Tibial nerve (tissue), 4 donors: ENCODE data around the gene APLP2. TPM values are rescaled to one million over a fixed set of nuclear protein-coding genes. Genes with fewer than 3 reads are reported as not detected.
"Not testable (repeated sequence)": the region's sequence is repeated elsewhere in the genome, so short reads cannot be mapped to it uniquely, and the experiment has no call there.

Experiments used
- DNase-seq, 2 donors: peaks; one replicate each; pipeline ENCODE4 v3.0.0-alpha.2; 2019; ENCODE audit warnings: low spot score in 2 of 2
- H3K27ac ChIP-seq, 4 donors: fragments of 200-600 bp; sonication (generic) in 3 of 4; one replicate each; pipeline ENCODE4 v1.5.1; 2017 to 2019; ENCODE audit warnings: mild to moderate bottlenecking in 1 of 4
- H3K27me3 ChIP-seq, 2 donors: fragments of 200-600 bp; sonication (generic) in 1 of 2; one replicate each; pipeline versions ENCODE4 v1.5.1 to v1.6.0; 2017 to 2019
- H3K36me3 ChIP-seq, 3 donors: fragments of 200-600 bp; sonication (generic); one replicate each; pipeline ENCODE4 v1.5.1; 2018 to 2019
- H3K4me1 ChIP-seq, 4 donors: fragments of 200-600 bp; sonication (generic) in 3 of 4; one replicate each; pipeline ENCODE4 v1.5.1; 2017 to 2019
- H3K4me3 ChIP-seq, 4 donors: fragments of 200-600 bp; sonication (generic) in 3 of 4; one replicate each; pipeline ENCODE4 v1.5.1; 2017 to 2019; ENCODE audit warnings: mild to moderate bottlenecking in 1 of 4, moderate library complexity in 1 of 4
- H3K9me3 ChIP-seq, 4 donors: fragments of 200-600 bp; sonication (generic) in 3 of 4; one replicate each; pipeline ENCODE4 v1.5.1; 2017 to 2019
- EP300 ChIP-seq, 2 donors: sonication (generic); formaldehyde crosslinking; IDR thresholded peaks; one replicate each; pipeline ENCODE4 v1.6.1; 2017; ENCODE audit warnings: antibody characterized with exemption in 2 of 2, mild to moderate bottlenecking in 1 of 2
- POLR2A ChIP-seq, 2 donors: fragments of 450-650 bp; IDR thresholded peaks; one replicate each; pipeline ENCODE4 v1.6.1; 2017; ENCODE audit warnings: antibody characterized with exemption in 2 of 2, mild to moderate bottlenecking in 2 of 2, moderate library complexity in 2 of 2
- WGBS, 2 donors: methylation state at CpG; one replicate each; pipeline ENCODE4 v1.1.5; 2018; 5-methylcytosine and 5-hydroxymethylcytosine counted together
- total RNA-seq, 4 donors: library from RNA; depleted of rRNA; stranded (reverse); fragments of >200 nt; gene quantifications; one replicate each; pipeline ENCODE4 v1.1.0, GENCODE V29; 2016
- TF ChIP-seq, protein P1 (sequence below), 5 experiments: fragments of 200-600 bp in 3 of 5; fragments of 450-650 bp in 2 of 5; sonication (generic) in 3 of 5; IDR thresholded peaks; one replicate each; pipeline ENCODE4 v1.5.1; 2016 to 2019; ENCODE audit warnings: antibody characterized with exemption in 5 of 5, mild to moderate bottlenecking in 3 of 5, moderate library complexity in 2 of 5

APLP2 gene
- total RNA-seq, 4 donors from 2014 or later = 200 to 229 (median 212) TPM

DNA sequence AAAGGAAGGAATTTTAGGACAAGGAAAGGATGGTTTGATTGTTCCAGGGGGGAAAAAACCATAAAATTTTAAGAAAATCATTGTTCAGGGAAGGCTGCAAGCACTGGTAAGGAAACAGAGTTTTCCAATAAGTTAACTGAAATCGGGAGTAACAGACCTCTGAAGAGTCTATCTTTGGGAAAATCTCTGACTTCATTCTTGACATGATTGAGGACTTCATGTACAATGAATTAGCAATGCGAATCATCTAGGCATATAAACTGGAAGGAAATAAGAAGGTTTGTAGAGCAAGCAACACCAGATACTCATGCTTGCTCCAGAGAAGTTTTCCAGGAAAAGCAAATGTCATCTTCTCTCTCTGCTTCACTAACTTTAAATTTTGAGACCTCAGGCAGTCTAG, 18.5 kb downstream of the APLP2 start:
- Histone ChIP-seq H3K27ac (no peak overlapping the region), H3K36me3 (no peaks in the 10 kb centered on the region), H3K4me1 (peaks cover 0 to 31% (median 4%) of the 10 kb centered on the region in 4 donors), H3K27me3 (no peaks in the 10 kb centered on the region), H3K4me3 (no peak overlapping the region), H3K9me3 (no peaks in the 10 kb centered on the region)
- DNase-seq = no peak
- no peak for TF ChIP-seq POLR2A (IDR thresholded peaks at IDR 0.05)
- TF ChIP-seq, protein P1, sequence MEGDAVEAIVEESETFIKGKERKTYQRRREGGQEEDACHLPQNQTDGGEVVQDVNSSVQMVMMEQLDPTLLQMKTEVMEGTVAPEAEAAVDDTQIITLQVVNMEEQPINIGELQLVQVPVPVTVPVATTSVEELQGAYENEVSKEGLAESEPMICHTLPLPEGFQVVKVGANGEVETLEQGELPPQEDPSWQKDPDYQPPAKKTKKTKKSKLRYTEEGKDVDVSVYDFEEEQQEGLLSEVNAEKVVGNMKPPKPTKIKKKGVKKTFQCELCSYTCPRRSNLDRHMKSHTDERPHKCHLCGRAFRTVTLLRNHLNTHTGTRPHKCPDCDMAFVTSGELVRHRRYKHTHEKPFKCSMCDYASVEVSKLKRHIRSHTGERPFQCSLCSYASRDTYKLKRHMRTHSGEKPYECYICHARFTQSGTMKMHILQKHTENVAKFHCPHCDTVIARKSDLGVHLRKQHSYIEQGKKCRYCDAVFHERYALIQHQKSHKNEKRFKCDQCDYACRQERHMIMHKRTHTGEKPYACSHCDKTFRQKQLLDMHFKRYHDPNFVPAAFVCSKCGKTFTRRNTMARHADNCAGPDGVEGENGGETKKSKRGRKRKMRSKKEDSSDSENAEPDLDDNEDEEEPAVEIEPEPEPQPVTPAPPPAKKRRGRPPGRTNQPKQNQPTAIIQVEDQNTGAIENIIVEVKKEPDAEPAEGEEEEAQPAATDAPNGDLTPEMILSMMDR (IDR thresholded peaks at IDR 0.05) = no peak
- no peak for TF ChIP-seq EP300 (IDR thresholded peaks at IDR 0.05)
- WGBS, 2 donors = 74 to 79% methylated on average over 2 of the region's 2 CpGs

DNA sequence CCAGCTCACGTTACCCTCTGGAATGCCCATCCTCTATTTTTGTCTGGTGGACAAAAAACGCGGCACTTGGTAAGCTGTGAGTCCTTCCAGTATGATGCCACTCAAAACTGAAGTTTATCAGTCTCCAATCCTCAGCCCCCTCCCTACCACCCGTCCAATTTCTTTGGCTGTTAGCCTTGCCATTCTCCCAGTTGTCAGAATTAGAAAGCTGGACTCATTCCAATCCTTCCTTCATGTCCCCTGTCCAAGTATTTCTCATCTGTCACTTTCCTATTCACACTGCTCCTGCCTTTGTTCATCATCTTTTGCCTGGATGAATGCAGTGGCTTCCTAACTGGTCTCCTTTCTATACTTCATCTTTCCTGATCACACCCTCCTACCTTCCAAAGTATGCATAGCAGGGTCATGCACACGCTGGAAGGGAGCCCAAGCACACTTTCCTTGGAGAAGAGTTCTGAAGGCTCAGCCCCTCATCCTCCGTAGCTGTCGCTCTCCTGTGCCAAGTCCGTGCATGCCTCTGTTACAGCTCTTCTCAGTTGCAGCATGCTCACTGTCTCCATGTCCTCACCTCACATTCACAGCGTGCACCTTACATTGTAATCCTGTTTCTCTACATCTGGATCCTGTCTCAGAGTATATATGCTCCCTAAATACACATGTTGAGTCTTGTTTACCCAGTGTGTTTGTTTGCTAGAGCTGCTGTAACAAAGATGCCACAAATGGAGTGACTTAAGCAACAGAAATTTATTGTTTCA, 19.4 kb downstream of the APLP2 start:
- WGBS, 2 donors = 80 to 82% methylated on average over 9 of the region's 9 CpGs
- Histone ChIP-seq H3K27me3 (no peaks in the 10 kb centered on the region), H3K9me3 (no peaks in the 10 kb centered on the region), H3K4me3 (no peak overlapping the region), H3K4me1 (peaks cover 0 to 31% (median 4%) of the 10 kb centered on the region in 4 donors), H3K36me3 (no peaks in the 10 kb centered on the region), H3K27ac (no peak overlapping the region)
- no peak for DNase-seq
- no peak for TF ChIP-seq POLR2A (IDR thresholded peaks at IDR 0.05)
- TF ChIP-seq, protein P1 (IDR thresholded peaks at IDR 0.05) = no peak
- TF ChIP-seq EP300 (IDR thresholded peaks at IDR 0.05) = no peak

DNA sequence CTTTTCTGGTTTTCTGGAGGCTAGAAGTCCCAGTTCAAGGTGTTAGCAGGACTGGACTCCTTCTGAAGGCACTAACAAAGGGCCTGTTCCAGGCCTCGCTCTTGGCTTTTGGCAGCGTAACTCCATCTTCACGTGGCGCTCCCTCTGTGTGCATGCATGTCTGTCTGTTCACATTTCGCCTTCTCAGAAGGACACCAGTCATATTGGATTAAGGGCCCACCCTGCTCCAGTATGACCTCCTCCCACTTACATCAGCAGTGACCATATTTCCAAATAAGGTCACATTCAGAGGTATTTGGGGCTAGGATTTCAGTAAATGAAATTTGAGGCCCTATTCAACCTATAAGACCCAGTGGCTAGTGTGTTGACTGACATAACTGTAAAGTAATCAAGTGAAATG, 20.0 kb downstream of the APLP2 start:
- Histone ChIP-seq H3K27ac (no peak overlapping the region), H3K36me3 (no peaks in the 10 kb centered on the region), H3K4me1 (peaks cover 0 to 33% (median 4%) of the 10 kb centered on the region in 4 donors), H3K27me3 (no peaks in the 10 kb centered on the region), H3K9me3 (no peaks in the 10 kb centered on the region), H3K4me3 (no peak overlapping the region)
- 95 to 97% methylated on average over 5 of the region's 5 CpGs for WGBS, 2 donors
- no peak for DNase-seq
- no peak for TF ChIP-seq POLR2A (IDR thresholded peaks at IDR 0.05)
- TF ChIP-seq, protein P1 (IDR thresholded peaks at IDR 0.05) = no peak
- no peak for TF ChIP-seq EP300 (IDR thresholded peaks at IDR 0.05)

DNA sequence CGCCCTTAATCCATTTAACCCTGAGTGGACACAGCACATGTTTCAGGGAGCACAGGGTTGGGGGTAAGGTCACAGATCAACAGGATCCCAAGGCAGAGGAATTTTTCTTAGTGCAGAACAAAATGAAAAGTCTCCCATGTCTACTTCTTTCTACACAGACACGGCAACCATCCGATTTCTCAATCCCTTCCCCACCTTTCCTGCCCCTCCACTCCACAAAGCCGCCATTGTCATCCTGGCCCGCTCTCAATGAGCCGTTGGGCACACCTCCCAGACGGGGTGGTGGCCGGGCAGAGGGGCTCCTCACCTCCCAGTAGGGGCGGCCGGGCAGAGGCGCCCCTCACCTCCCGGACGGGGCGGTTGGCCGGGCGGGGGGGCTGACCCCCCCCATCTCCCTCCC, 20.8 kb downstream of the APLP2 start:
- not testable (repeated sequence) for H3K27ac ChIP-seq, H3K27me3 ChIP-seq, H3K36me3 ChIP-seq, DNase-seq, H3K9me3 ChIP-seq, H3K4me3 ChIP-seq
- peaks cover 0 to 42% (median 4%) of the 10 kb centered on the region in 4 donors for H3K4me1 ChIP-seq
- WGBS, 2 donors = 86 to 90% methylated on average over 8 to 13 of the region's 16 CpGs

DNA sequence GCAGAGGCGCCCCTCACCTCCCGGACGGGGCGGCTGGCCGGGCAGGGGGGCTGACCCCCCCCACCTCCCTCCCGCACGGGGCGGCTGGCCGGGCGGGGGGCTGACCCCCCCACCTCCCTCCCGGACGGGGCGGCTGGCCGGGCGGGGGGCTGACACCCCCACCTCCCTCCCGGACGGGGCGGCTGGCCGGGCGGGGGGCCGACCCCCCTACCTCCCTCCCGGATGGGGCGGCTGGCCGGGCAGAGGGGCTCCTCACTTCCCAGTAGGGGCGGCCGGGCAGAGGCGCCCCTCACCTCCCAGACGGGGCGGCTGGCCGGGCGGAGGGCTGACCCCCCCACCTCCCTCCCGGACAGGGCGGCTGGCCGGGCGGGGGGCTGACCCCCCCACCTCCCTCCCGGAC, 21.5 kb downstream of the APLP2 start:
- not testable (repeated sequence) for H3K4me3 ChIP-seq, H3K27ac ChIP-seq, DNase-seq, H3K27me3 ChIP-seq, H3K36me3 ChIP-seq, H3K9me3 ChIP-seq
- no CpG with 5 or more reads among the region's 36 CpGs for WGBS, 2 donors
- H3K4me1 ChIP-seq = peaks cover 0 to 45% (median 4%) of the 10 kb centered on the region in 4 donors

DNA sequence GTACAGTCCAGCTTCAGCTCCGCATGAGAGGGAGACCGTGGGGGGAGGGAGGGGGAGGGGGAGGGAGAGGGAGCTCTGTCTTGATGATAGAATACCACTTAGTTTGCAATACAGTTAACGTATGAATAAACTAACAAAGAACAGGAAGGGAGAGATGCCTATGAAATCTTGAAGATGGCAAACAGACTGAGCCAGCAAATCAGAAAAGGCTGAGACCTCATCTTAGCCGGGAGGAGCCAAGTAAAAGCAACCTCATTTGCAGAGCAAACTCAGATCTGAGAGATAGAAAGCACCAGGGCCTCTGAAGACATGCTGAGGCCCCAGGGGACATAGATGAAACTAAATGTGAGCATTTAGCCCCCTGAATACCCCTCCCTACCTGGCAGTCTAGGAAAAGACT, 23.0 kb downstream of the APLP2 start:
- Histone ChIP-seq H3K9me3 (no peaks in the 10 kb centered on the region), H3K4me1 (peaks cover 0 to 32% (median 4%) of the 10 kb centered on the region in 4 donors), H3K27ac (no peak overlapping the region), H3K4me3 (no peak overlapping the region), H3K36me3 (no peaks in the 10 kb centered on the region), H3K27me3 (no peaks in the 10 kb centered on the region)
- TF ChIP-seq EP300 (IDR thresholded peaks at IDR 0.05) (no peak), POLR2A (IDR thresholded peaks at IDR 0.05) (no peak)
- TF ChIP-seq, protein P1 (IDR thresholded peaks at IDR 0.05) = no peak
- WGBS, 2 donors = 73 to 83% methylated on average over 4 of the region's 4 CpGs
- no peak for DNase-seq
